SK-N-SH (cell line): Measurements from ENCODE around the gene SNAI1. TPM values are rescaled to one million over a fixed set of nuclear protein-coding genes. Genes with fewer than 3 reads are reported as not detected.
A peak's percentile ranks its signal among the peaks of the same experiment; 100 is the strongest.

Source experiments
- CTCF ChIA-PET: fragments of 300-600, 350-600 bp; formaldehyde crosslinking; extraction: SDS; loops from one replicate; lab custom pipeline; 2021; lab: Yijun Ruan, JAX
- POLR2A ChIA-PET: fragments of 350-600 bp; sonication (Branson Sonifier 250); formaldehyde crosslinking; extraction: SDS; loops from one replicate; lab custom pipeline; 2020; ENCODE audit warnings: antibody characterized with exemption, inconsistent platforms; lab: Yijun Ruan, JAX
- DNase-seq: peaks from one replicate; pipeline ENCODE4 v3.0.0; 2012
- H2AFZ ChIP-seq: fragments of 200-600 bp; sonication (generic); 2 replicates; pipeline ENCODE4 v1.8.1; 2016; ENCODE audit warnings: antibody characterized with exemption, mild to moderate bottlenecking, low read depth
- H3F3A ChIP-seq: fragments of 200-600 bp; sonication (generic); replicated peaks from 2 replicates; pipeline ENCODE3; 2016; ENCODE audit warnings: antibody characterized with exemption, mild to moderate bottlenecking; ENCODE audit not compliant: insufficient read depth
- H3K27ac ChIP-seq, 2 experiments: fragments of 200-500 bp in 1 of 2; fragments of 200-600 bp in 1 of 2; sonication (Bioruptor generic) in 1 of 2; sonication (generic), shearing (Covaris generic) in 1 of 2; 2 replicates each; pipeline versions ENCODE4 v1.5.1 to v1.6.1; 2014 to 2016; ENCODE audit warnings: low read depth in 2 of 2, inconsistent platforms in 1 of 2, low read length in 1 of 2, mild to moderate bottlenecking in 1 of 2, mixed read lengths in 1 of 2
- H3K27me3 ChIP-seq: fragments of 200-600 bp; sonication (generic), shearing (Covaris generic); 2 replicates; pipeline ENCODE4 v1.6.1; 2016; ENCODE audit warnings: mixed run types; ENCODE audit not compliant: insufficient read depth
- H3K36me3 ChIP-seq, 2 experiments: fragments of 200-500 bp in 1 of 2; fragments of 200-600 bp in 1 of 2; sonication (Bioruptor generic) in 1 of 2; sonication (generic) in 1 of 2; replicated peaks in 1 of 2; 2 replicates each; pipeline versions ENCODE3 to v1.5.1; 2014 to 2016; ENCODE audit warnings: low read length in 1 of 2, mild to moderate bottlenecking in 1 of 2; ENCODE audit not compliant: insufficient read depth in 2 of 2, control insufficient read depth in 1 of 2
- H3K4me1 ChIP-seq, 2 experiments: fragments of 200-500 bp in 1 of 2; fragments of 200-600 bp in 1 of 2; sonication (Bioruptor generic) in 1 of 2; sonication (generic), shearing (Covaris generic) in 1 of 2; 2 replicates each; pipeline versions ENCODE4 v1.5.1 to v1.6.1; 2014 to 2016; ENCODE audit warnings: low read depth in 1 of 2, low read length in 1 of 2, mixed run types in 1 of 2; ENCODE audit not compliant: insufficient read depth in 2 of 2, control insufficient read depth in 1 of 2
- H3K4me2 ChIP-seq: fragments of 200-600 bp; sonication (generic), shearing (Covaris generic); 2 replicates; pipeline ENCODE4 v1.6.1; 2017; ENCODE audit warnings: mixed run types
- H3K4me3 ChIP-seq, 2 experiments: fragments of 200-500 bp in 1 of 2; fragments of 200-600 bp in 1 of 2; sonication (Bioruptor generic) in 1 of 2; sonication (generic), shearing (Covaris generic) in 1 of 2; 2 replicates each; pipeline versions ENCODE4 v1.5.1 to v1.8.1; 2014 to 2016; ENCODE audit warnings: low read depth in 2 of 2, inconsistent platforms in 1 of 2, low read length in 1 of 2, mild to moderate bottlenecking in 1 of 2, mixed read lengths in 1 of 2, moderate library complexity in 1 of 2
- H3K79me2 ChIP-seq: fragments of 200-600 bp; sonication (generic); 2 replicates; pipeline ENCODE4 v1.8.1; 2017; ENCODE audit warnings: mild to moderate bottlenecking; ENCODE audit not compliant: insufficient read depth
- H3K9ac ChIP-seq: fragments of 200-600 bp; sonication (generic); 2 replicates; pipeline ENCODE4 v1.6.1; 2017; ENCODE audit warnings: mixed run types
- H3K9me2 ChIP-seq: fragments of 200-600 bp; sonication (generic); 2 replicates; pipeline ENCODE4 v1.6.1; 2017; ENCODE audit warnings: mixed run types
- H3K9me3 ChIP-seq: fragments of 200-600 bp; sonication (generic); 2 replicates; pipeline ENCODE4 v1.6.1; 2017; ENCODE audit warnings: mixed run types, mild to moderate bottlenecking, moderate library complexity
- H4K20me1 ChIP-seq: fragments of 200-600 bp; sonication (generic); 2 replicates; pipeline ENCODE4 v1.6.1; 2017; ENCODE audit warnings: mild to moderate bottlenecking, mixed run types; ENCODE audit not compliant: insufficient read depth
- CHD2 ChIP-seq: fragments of 150-350 bp; IDR thresholded peaks from 2 replicates; pipeline ENCODE4 v1.6.1; 2018; ENCODE audit warnings: low read length; ENCODE audit not compliant: partially characterized antibody
- JUND ChIP-seq: IDR thresholded peaks from 2 replicates; pipeline ENCODE4 v1.4.0; 2012
- NFIC ChIP-seq: IDR thresholded peaks from 2 replicates; pipeline ENCODE4 v1.4.0; 2012; ENCODE audit warnings: borderline replicate concordance
- RAD21 ChIP-seq: IDR thresholded peaks from 2 replicates; pipeline ENCODE4 v1.6.1; 2012; ENCODE audit warnings: mild to moderate bottlenecking, low read length
- RCOR1 ChIP-seq: fragments of 150-350 bp; IDR thresholded peaks from 2 replicates; pipeline ENCODE4 v1.6.1; 2017; ENCODE audit warnings: antibody characterized with exemption, low read length
- RFX5 ChIP-seq: IDR thresholded peaks from 2 replicates; pipeline ENCODE4 v1.6.1; 2012; ENCODE audit warnings: mild to moderate bottlenecking, improper control_type of control experiment, low read length
- SIN3A ChIP-seq: IDR thresholded peaks from 2 replicates; pipeline ENCODE4 v1.6.1; 2012; ENCODE audit warnings: low read depth, mild to moderate bottlenecking, low read length, moderate library complexity, borderline replicate concordance
- TAF1 ChIP-seq: IDR thresholded peaks from 2 replicates; pipeline ENCODE4 v1.6.1; 2012; ENCODE audit warnings: low read depth, mild to moderate bottlenecking, low read length, moderate library complexity, borderline replicate concordance
- TEAD4 ChIP-seq: IDR thresholded peaks from 2 replicates; pipeline ENCODE4 v1.4.0; 2012; ENCODE audit warnings: mild to moderate bottlenecking, borderline replicate concordance; ENCODE audit not compliant: insufficient read depth
- WGBS: methylation state at CpG from one replicate; pipeline ENCODE4 v1.1.6; 2017; ENCODE audit warnings: low lambda C conversion rate; 5-methylcytosine and 5-hydroxymethylcytosine counted together
- polyA plus RNA-seq, 3 experiments: library from polyadenylated mRNA; depleted of rRNA; stranded (reverse); fragments of >200 nt; gene quantifications; 2 replicates each; pipeline ENCODE4 v1.2.3, GENCODE V29; 2012
- TF ChIP-seq, protein P1 (sequence below): fragments of 200-600 bp; sonication (generic); IDR thresholded peaks from 2 replicates; pipeline ENCODE4 v1.6.1; 2017; ENCODE audit warnings: antibody characterized with exemption, mild to moderate bottlenecking, moderate library complexity
- TF ChIP-seq, protein P2 (sequence below): IDR thresholded peaks from 2 replicates; pipeline ENCODE4 v1.4.0; 2012; ENCODE audit warnings: low read depth, borderline replicate concordance
- TF ChIP-seq, protein P3 (sequence below): IDR thresholded peaks from 2 replicates; pipeline ENCODE4 v1.4.0; 2012; ENCODE audit warnings: low read depth
- TF ChIP-seq, protein P4 (sequence below): fragments of 150-350 bp; IDR thresholded peaks from 2 replicates; pipeline ENCODE4 v1.6.1; 2017; ENCODE audit warnings: antibody characterized with exemption, low read length, low read depth, borderline replicate concordance

SNAI1 gene
- polyA plus RNA-seq, 1 of the 3 experiments (the other 2 are of a cell fraction) = 6.2 TPM

DNA sequence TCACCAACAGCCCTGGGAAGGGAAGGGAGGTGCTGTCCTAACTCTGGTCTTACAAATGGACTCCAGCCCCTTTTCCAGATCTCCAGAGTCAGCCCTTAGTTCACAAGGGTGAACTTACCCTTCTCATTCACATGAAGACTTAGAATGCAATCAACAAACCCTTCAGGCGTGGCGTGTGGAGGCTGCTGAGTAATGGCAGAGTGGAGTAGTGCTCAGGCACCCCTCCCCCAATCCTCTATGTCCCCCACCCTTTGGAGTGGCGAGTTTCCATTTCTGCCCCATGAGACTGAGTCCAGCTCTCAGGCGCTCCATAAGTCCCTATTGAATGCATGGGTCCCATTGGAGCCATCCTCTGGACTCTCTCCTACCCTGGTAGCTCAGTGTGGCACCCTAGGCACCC lies 3.3 kb downstream of the SNAI1 start:
- Histone ChIP-seq H4K20me1 (peaks cover 26% of the 10 kb centered on the region), H3K4me3 (peak overlapping the region; percentile 76 to 80), H3K27ac (no peak overlapping the region), H3K9ac (no peak overlapping the region), H3K36me3 (peaks cover 3 to 6% of the 10 kb centered on the region in 2 experiments)
- ChIA-PET CTCF (interaction anchor here (0.5 to 22.2 kb wide), 5 partner anchors 26 to 99 kb away, joined by 3 to 807 read pairs (median 3); no protein-coding TSS in a partner anchor), POLR2A (no interaction called here)
- TF ChIP-seq, protein P1, sequence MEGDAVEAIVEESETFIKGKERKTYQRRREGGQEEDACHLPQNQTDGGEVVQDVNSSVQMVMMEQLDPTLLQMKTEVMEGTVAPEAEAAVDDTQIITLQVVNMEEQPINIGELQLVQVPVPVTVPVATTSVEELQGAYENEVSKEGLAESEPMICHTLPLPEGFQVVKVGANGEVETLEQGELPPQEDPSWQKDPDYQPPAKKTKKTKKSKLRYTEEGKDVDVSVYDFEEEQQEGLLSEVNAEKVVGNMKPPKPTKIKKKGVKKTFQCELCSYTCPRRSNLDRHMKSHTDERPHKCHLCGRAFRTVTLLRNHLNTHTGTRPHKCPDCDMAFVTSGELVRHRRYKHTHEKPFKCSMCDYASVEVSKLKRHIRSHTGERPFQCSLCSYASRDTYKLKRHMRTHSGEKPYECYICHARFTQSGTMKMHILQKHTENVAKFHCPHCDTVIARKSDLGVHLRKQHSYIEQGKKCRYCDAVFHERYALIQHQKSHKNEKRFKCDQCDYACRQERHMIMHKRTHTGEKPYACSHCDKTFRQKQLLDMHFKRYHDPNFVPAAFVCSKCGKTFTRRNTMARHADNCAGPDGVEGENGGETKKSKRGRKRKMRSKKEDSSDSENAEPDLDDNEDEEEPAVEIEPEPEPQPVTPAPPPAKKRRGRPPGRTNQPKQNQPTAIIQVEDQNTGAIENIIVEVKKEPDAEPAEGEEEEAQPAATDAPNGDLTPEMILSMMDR = no peak
- TF ChIP-seq TEAD4 (no peak), TAF1 (no peak), RFX5 (no peak), NFIC (no peak), RCOR1 (no peak), CHD2 (no peak), SIN3A (no peak), RAD21 (no peak), JUND (no peak)
- TF ChIP-seq, protein P2, sequence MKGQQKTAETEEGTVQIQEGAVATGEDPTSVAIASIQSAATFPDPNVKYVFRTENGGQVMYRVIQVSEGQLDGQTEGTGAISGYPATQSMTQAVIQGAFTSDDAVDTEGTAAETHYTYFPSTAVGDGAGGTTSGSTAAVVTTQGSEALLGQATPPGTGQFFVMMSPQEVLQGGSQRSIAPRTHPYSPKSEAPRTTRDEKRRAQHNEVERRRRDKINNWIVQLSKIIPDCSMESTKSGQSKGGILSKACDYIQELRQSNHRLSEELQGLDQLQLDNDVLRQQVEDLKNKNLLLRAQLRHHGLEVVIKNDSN = no peak
- TF ChIP-seq, protein P3, sequence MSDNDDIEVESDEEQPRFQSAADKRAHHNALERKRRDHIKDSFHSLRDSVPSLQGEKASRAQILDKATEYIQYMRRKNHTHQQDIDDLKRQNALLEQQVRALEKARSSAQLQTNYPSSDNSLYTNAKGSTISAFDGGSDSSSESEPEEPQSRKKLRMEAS = no peak
- TF ChIP-seq, protein P4, sequence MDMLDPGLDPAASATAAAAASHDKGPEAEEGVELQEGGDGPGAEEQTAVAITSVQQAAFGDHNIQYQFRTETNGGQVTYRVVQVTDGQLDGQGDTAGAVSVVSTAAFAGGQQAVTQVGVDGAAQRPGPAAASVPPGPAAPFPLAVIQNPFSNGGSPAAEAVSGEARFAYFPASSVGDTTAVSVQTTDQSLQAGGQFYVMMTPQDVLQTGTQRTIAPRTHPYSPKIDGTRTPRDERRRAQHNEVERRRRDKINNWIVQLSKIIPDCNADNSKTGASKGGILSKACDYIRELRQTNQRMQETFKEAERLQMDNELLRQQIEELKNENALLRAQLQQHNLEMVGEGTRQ = no peak
- TF ChIP-seq, all 33 proteins: peak for 0
- H3K9me2 ChIP-seq = no peaks in the 10 kb centered on the region
- H2AFZ ChIP-seq = no peak overlapping the region
- no peaks in the 10 kb centered on the region for H3K9me3 ChIP-seq
- H3K4me1 ChIP-seq = peaks cover 37 to 66% of the 10 kb centered on the region in 2 experiments
- peaks cover 54% of the 10 kb centered on the region for H3K79me2 ChIP-seq
- WGBS = 90% methylated on average over 4 of the region's 4 CpGs
- peak overlapping the region; percentile 97 for H3K4me2 ChIP-seq
- DNase-seq = no peak
- H3F3A ChIP-seq = peaks cover 39% of the 10 kb centered on the region
- no peaks in the 10 kb centered on the region for H3K27me3 ChIP-seq
